Brain pericyte (primary cell): Measurements from ENCODE around the gene PCGF2.
"Not testable (repeated sequence)": the region's sequence is repeated elsewhere in the genome, so short reads cannot be mapped to it uniquely, and the experiment has no call there.

Source experiments
- DNase-seq: peaks from one replicate; pipeline ENCODE4 v3.0.0-alpha.2; 2012; ENCODE audit warnings: low read depth, low spot score

The PCGF2 gene

GRCh38 chr17:38735161-38735997, 12.8 kb downstream of the PCGF2 start:
- DNase-seq = no peak

GRCh38 chr17:38733982-38734973, 13.9 kb downstream of the PCGF2 start:
- no peak for DNase-seq

DNA sequence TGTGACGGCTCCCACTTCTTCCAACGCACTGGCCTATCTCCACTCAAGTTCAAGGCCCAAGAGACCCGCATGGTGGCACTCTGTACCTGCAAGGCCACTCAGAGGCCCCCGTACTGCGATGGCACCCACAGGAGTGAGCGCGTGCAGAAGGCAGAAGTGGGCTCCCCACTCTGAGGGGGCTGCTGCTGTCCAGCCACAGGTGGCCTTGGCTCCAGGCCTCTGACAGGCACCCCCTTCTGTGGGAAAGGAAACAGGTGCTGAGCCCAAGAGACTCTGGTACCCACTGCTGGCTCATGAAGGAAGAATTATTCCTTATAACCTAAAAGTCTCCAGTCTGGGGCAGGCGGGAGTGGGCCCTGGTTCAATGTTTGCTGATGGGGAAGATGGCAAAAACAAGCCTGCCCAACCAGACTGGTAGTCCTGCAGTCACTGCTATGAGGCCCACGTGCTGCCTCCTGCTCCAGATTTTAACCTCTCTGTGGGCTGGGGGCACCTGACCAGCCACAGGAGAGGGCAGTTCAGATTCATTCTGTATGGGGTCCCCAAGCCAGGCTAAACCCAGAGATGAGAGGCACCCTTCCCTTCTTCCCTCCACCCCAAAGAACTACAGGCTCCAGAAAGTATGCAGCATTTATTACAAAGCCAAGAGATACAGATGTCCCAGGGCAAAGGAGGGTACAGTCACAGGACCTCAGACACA, 14.7 kb downstream of the PCGF2 start:
- no peak for DNase-seq

- DNase-seq = no peak
Observed at GRCh38 chr17:38732376-38733281, 15.5 kb downstream of the PCGF2 start.

- DNase-seq = no peak
Observed at GRCh38 chr17:38731526-38732294, 16.4 kb downstream of the PCGF2 start.

- no peak for DNase-seq
Observed at GRCh38 chr17:38730526-38731379, 17.4 kb downstream of the PCGF2 start.

DNA sequence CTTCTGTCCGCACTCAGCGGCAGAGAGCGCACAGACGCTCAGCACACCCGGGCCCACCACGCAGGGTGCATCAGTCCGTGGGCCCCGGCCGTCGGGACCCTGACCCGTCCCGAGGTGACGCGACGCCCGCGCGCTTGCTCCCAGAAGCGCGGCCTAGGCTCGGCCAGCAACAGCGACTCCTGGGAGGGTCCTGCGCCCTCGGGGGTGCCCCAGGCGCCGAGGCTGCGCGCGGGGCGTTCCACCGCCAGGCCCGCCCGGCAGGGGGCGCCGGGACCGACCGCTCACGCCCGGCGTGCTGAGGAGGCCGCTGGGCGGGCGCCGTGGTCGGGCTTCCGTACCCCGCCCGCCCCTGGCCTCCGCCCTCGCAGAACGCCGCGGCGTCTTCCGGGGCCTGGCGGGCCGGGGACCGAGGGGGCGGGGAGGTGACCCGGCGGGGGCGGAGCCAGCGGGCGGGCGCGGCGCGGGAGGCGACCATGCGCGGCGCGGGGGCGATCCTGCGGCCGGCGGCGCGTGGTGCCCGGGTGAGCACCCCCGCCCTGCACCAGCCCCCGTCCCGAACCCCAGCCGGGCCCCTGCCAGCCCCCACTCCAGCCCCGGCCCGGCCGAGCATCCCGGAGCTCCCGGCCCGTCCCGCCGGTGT, 18.1 kb downstream of the PCGF2 start, which contains the start of gene CISD3:
TSS of gene CISD3 (plus strand) at position 456 of the 640 bp plus-strand sequence. CDS start at position 474, 18 bp downstream.
- DNase-seq = no peak

DNA sequence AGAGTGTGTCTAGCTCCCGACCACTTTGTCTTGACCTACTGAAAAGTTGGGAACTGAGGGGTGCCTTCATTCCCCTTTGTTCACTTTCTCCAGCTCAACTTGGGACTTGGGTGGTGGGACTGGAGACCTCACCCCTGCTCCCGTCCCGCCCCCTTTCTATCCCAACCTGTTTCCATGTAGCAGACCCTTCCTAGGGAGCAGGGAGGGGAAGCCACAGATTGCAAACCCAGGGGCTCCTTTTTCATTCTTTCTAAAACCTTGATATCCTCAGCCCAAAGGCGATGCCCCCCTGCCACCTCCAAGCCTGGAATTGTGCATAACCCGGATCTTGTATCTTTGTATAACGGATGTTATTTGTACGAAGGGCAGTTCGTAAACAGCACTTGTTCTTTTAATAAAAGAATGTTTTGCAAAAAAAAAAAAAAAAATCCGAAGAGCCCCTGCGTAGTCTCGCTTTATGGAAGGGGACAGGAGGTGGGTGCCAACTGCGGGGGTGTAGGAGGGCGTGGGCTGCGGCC, 18.7 kb downstream of the PCGF2 start:
- no peak for DNase-seq

DNA sequence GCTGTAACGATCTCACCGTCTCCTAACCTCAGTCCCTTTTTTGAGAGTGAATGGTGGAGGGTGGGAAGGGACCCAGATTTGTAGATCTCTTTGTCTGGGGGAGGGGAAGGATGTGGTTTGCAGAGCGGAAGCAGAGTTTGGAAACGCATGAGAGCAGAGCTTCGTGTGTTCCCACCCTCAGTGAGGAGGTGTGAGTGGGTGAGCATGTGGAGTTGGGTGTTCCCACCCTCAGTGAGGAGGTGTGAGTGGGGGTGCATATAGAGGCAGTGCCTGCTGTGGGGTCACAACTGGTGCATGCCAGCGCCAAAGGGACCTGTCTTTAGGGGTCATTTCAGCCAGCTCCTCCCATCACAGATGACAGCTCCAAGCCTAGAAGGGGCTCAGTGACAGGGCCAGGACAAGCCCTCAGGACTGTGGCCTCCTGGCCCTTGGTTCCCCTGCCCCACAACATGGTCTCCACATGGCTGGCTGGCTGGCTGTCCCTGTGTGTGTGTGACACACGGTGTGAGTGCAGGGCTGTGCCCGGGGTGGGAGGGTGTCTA, 19.8 kb downstream of the PCGF2 start:
- no peak for DNase-seq

DNA sequence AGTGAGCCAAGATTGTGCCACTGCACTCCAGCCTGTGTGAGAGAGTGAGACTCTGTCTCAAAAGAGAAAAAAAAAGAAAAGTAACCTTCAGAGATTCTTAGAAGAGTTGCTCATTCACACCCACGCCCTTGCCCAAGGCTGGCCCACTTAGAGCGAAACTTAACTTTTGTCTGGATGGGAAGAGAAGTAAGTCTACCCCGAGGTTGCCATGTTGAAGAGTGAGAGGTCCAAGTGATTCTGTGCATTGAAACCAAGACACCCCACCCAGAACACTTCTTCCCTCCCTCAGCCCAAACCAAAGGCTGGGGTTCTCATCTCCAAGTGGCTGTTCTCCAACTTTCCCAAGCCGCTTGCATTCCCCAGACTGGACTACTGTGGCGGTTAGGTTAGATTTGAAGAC, 20.4 kb downstream of the PCGF2 start:
- DNase-seq = no peak

DNA sequence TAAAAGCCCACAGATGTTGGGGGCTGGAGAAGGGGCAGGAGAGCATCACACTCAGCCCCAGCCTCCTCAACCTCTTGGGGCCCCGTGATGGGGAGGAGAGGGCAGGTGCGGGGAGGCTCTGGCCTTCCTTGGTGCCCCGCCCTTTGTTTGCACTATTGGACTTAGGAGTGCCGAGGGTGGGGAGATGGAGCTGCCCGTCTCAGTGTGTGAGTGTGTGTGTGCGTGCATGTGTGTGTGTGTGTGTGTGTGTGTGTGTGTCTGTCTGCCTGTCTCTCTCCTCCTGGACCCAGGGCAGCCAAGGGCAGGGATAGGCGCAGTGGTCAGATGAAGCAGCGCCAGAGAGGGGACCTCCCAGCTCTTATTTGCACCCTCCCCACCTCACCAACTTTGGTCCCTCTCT, 22.0 kb downstream of the PCGF2 start:
- DNase-seq = not testable (repeated sequence)

GRCh38 chr17:38725066-38725465, 23.1 kb downstream of the PCGF2 start:
- DNase-seq = no peak

GRCh38 chr17:38724337-38724988, 23.7 kb downstream of the PCGF2 start:
- no peak for DNase-seq

GRCh38 chr17:38721802-38722201, 26.3 kb downstream of the PCGF2 start:
- no peak for DNase-seq

DNA sequence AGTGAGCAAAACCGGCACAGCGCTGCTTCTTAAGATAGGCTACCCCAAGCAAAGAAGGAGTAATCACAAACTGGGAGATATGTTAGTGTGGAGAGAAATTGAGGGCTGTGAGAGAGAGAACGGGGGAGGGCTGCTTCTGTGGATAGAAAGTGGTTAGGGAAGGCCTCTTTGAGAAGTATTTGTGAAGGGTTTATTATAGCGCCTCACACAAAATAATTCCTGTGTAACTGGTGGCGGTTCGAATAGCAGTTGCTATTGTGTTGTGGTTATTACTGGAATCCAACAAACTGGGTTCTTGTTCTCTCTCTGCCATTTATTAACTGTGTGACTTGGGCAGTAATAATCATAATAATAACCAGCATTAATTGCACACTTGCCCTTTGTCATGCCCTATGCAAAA, 27.2 kb downstream of the PCGF2 start:
- no peak for DNase-seq

DNA sequence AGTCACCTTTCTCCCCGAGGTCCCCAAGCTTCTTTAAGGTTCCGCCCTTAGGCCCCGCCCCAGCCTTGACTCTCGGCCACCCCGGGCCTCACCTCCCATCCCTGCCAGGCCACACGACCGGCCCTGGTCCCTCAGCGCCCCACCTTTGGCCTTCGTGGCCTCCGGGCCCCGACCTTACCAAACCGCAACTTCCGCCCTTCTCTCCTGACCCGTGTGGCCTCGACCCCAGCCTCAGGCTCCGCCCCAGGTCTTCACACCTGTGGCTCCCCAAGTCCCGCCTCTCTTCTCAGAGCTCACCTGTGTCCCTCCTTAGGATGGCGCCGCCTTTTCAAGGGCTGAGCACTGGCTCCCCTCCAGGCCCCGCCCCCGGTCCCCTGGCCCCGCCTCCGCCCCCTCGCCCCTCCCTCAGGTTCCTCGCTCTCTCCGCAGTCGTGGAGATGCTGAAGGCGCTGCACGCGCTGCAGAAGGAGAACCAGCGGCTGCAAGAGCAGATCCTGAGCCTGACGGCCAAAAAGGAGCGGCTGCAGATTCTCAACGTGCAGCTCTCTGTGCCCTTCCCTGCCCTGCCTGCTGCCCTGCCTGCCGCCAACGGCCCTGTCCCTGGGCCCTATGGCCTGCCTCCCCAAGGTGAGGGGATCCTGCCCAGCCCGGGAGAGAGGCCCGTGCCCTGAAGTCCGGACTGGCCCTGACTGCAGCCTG, 28.0 kb downstream of the PCGF2 start:
- no peak for DNase-seq
